DOHH2 (cell line): ENCODE results near the gene SAFB.

Experiments used
- H3F3A ChIP-seq: fragments of 200-600 bp; sonication (generic), shearing (Covaris generic); 2 replicates; pipeline ENCODE4 v1.6.0; 2016; ENCODE audit warnings: antibody characterized with exemption, mild to moderate bottlenecking; ENCODE audit not compliant: control insufficient read depth, insufficient read depth
- H3K27ac ChIP-seq: fragments of 200-600 bp; sonication (generic); 2 replicates; pipeline ENCODE4 v1.5.1; 2014; ENCODE audit warnings: low read depth, mild to moderate bottlenecking, low read length, moderate library complexity
- H3K27me3 ChIP-seq: fragments of 200-600 bp; sonication (generic); 2 replicates; pipeline ENCODE4 v1.6.1; 2014; ENCODE audit warnings: mild to moderate bottlenecking, low read length, mixed read lengths; ENCODE audit not compliant: control insufficient read depth
- H3K36me3 ChIP-seq: fragments of 200-600 bp; sonication (generic); 2 replicates; pipeline ENCODE4 v1.6.1; 2014; ENCODE audit warnings: mild to moderate bottlenecking, low read length, moderate library complexity, mixed read lengths; ENCODE audit not compliant: control insufficient read depth
- H3K4me1 ChIP-seq: fragments of 200-600 bp; sonication (generic); 2 replicates; pipeline ENCODE4 v1.6.1; 2014; ENCODE audit warnings: mild to moderate bottlenecking, low read length, mixed read lengths; ENCODE audit not compliant: control insufficient read depth
- H3K4me2 ChIP-seq: fragments of 200-600 bp; sonication (generic); 2 replicates; pipeline ENCODE4 v1.6.0; 2014; ENCODE audit warnings: mild to moderate bottlenecking, low read length, moderate library complexity
- H3K4me3 ChIP-seq: fragments of 200-600 bp; sonication (generic); 2 replicates; pipeline ENCODE4 v1.5.1; 2014; ENCODE audit warnings: mild to moderate bottlenecking, low read length, mixed read lengths
- H3K79me2 ChIP-seq: fragments of 200-600 bp; sonication (generic); 2 replicates; pipeline ENCODE4 v1.6.1; 2014; ENCODE audit warnings: mild to moderate bottlenecking, low read length, mixed read lengths; ENCODE audit not compliant: control insufficient read depth
- H3K9me2 ChIP-seq: fragments of 200-600 bp; sonication (generic); replicated peaks from 2 replicates; pipeline ENCODE4 v1.6.1; 2014; ENCODE audit warnings: mild to moderate bottlenecking, low read length, mixed read lengths; ENCODE audit not compliant: control insufficient read depth
- H3K9me3 ChIP-seq: fragments of 200-600 bp; sonication (generic); 2 replicates; pipeline ENCODE4 v1.6.1; 2014; ENCODE audit warnings: antibody characterized with exemption, low read length, mixed read lengths; ENCODE audit not compliant: control insufficient read depth, insufficient read depth
- H4K20me1 ChIP-seq: fragments of 200-600 bp; sonication (generic); 2 replicates; pipeline ENCODE4 v1.6.0; 2014; ENCODE audit warnings: low read depth, mild to moderate bottlenecking, antibody characterized with exemption, low read length, moderate library complexity; ENCODE audit not compliant: control insufficient read depth, insufficient read depth
- EZH2phosphoT487 ChIP-seq: fragments of 200-600 bp; sonication (generic); IDR thresholded peaks from 2 replicates; pipeline ENCODE4 v1.6.1; 2017; ENCODE audit warnings: borderline replicate concordance, mild to moderate bottlenecking, antibody characterized with exemption, low read length, moderate library complexity, mixed read lengths
- TF ChIP-seq, protein P1 (sequence below): fragments of 200-600 bp; sonication (generic); IDR thresholded peaks from one replicate; pipeline ENCODE4 v1.5.1; 2014; ENCODE audit warnings: antibody characterized with exemption, mild to moderate bottlenecking, low read depth, low read length; ENCODE audit not compliant: poor library complexity, severe bottlenecking

Gene SAFB

DNA sequence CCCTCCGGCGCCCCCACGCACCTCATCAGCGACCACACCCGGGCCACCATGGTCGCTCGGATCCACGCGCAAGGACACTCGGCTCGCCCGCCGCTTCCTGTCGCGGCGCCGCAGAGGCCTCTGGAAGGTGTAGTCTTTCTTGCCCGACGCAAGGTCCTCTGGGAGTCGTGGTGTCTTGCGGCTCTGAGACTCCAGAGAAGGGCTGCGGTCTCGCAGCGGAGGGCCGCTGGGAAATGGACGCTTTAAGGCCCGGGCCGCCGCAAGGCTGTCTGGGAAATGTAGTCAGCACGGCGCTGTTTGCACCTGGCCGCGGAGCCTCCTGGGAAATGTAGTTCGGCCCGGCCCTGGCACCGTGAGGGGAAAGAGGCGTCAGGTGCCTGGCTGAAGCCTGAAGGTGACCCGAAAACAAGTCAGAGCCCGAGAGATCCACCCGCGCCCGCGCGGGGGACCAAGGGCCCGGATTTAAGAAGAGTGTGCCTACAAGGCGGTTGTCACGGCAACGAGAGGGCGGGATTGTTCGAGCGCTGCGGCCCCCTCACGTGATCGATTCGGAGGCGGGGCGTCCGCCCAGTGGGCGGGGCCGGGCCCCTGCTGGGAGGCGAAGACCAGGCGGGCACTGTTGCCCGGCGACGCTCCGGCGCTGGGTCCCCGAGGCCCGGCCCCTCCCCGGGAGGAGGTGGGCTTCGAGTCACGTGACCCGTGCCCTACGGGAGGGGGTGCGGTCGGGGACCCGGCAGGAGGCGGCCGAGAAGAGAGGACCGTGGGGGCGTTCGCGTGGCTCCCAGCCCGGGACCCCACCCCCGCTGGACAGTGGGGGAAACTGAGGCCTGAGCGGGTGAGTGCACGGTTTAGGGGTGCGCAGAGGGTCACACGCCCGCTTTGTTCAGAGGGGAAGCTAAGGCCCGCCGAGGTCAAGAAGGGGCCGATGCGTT, 57.8 kb downstream of the SAFB start, which contains the start of the genes HSD11B1L and MICOS13:
TSS of gene HSD11B1L (plus strand) at position 591 of the 932 bp plus-strand sequence. CDS start 3,806 bp downstream, outside the sequence.
TSS of gene MICOS13 (minus strand) at position 80 of the 932 bp plus-strand sequence. CDS start at position 50, 30 bp downstream.
- Histone ChIP-seq H3K27me3 (0 out of 2 replicates have a peak, but pooled peaks cover 2% of the 10 kb centered on the region), H3K79me2 (peaks cover 11% of the 10 kb centered on the region), H3K9me3 (no peaks in the 10 kb centered on the region), H3K4me3 (peak within 1 kb of the TSS; percentile 97), H4K20me1 (no peaks in the 10 kb centered on the region), H3K4me2 (peak within 1 kb of the TSS; percentile 98), H3K9me2 (no peaks in the 10 kb centered on the region), H3F3A (no peaks in the 10 kb centered on the region), H3K36me3 (peaks cover 2% of the 10 kb centered on the region), H3K4me1 (peaks cover 13% of the 10 kb centered on the region), H3K27ac (peak within 1 kb of the TSS; percentile 51)
- TF ChIP-seq, protein P1, sequence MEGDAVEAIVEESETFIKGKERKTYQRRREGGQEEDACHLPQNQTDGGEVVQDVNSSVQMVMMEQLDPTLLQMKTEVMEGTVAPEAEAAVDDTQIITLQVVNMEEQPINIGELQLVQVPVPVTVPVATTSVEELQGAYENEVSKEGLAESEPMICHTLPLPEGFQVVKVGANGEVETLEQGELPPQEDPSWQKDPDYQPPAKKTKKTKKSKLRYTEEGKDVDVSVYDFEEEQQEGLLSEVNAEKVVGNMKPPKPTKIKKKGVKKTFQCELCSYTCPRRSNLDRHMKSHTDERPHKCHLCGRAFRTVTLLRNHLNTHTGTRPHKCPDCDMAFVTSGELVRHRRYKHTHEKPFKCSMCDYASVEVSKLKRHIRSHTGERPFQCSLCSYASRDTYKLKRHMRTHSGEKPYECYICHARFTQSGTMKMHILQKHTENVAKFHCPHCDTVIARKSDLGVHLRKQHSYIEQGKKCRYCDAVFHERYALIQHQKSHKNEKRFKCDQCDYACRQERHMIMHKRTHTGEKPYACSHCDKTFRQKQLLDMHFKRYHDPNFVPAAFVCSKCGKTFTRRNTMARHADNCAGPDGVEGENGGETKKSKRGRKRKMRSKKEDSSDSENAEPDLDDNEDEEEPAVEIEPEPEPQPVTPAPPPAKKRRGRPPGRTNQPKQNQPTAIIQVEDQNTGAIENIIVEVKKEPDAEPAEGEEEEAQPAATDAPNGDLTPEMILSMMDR, result no peak
- TF ChIP-seq EZH2phosphoT487, result no peak

DNA sequence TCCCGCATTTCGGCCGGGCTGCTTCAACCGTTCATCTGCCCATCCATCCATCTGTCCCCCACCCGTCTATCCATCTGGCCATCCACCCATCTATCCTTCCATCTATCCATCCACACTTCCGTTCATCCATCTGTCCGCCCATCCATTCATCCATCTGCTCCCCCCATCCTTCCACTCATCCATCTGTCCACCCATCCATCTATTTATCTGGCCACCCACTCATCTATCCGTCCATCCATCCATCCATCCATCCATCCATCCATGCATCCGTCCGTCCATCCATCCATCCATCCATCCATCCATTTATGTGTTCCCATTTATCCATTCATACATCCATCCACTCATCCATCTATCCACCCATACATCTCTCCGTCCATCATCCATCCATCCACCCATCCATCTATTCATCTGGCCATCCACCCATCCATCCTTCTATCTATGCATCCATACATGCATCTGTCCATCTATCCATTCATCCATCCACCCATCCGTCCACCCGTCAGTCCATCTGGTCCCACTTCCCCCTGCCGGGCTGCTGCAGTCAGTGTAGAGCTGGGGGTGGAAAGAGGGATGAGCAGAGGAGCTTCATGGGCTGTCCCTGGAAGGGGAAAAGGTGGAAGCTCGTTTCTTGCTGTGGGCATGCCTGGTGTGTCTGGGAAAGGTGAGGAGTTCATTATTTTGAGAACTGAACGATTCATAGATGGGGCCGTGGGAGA, 58.7 kb downstream of the SAFB start:
- H3K36me3 ChIP-seq, result peaks cover 2% of the 10 kb centered on the region; the same call in 1 of the 2 replicates
- no peaks in the 10 kb centered on the region for H3K9me2 ChIP-seq
- no peaks in the 10 kb centered on the region for H3K9me3 ChIP-seq
- H4K20me1 ChIP-seq, result no peaks in the 10 kb centered on the region
- peak overlapping the region; percentile 97 for H3K4me3 ChIP-seq
- H3K27me3 ChIP-seq, result 0 out of 2 replicates have a peak, but pooled peaks cover 2% of the 10 kb centered on the region
- peaks cover 11% of the 10 kb centered on the region for H3K79me2 ChIP-seq
- peaks cover 21% of the 10 kb centered on the region for H3K4me1 ChIP-seq
- no peaks in the 10 kb centered on the region for H3F3A ChIP-seq
- H3K27ac ChIP-seq, result no peak overlapping the region
- TF ChIP-seq, protein P1, result no peak
- no peak for TF ChIP-seq EZH2phosphoT487
- peak overlapping the region; percentile 98; the same call in 1 of the 2 replicates for H3K4me2 ChIP-seq

DNA sequence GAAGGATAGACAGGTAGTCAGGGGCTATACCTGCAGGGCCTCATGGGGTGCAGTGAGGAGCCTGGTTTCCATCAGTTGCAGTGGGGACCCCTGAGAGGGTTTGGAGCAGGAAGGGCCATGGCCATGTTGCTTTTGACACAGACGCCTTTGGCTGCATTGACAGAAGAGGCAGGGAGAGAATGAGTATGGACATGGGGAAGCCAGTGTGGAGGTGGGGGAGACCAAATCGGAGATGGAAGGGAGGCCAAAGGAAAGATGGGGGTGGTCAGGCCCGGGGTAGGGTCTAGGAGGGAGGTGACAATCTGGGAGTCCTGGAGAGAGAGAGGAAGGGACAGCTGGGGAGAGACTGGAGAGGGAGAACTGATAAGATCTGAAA, 59.2 kb downstream of the SAFB start:
- Histone ChIP-seq H3K9me2 (no peaks in the 10 kb centered on the region), H3F3A (no peaks in the 10 kb centered on the region), H3K9me3 (no peaks in the 10 kb centered on the region), H3K4me2 (no peak overlapping the region), H3K79me2 (peaks cover 11% of the 10 kb centered on the region), H3K4me1 (peaks cover 22% of the 10 kb centered on the region), H3K36me3 (peaks cover 2% of the 10 kb centered on the region; the same call in 1 of the 2 replicates), H4K20me1 (no peaks in the 10 kb centered on the region), H3K27ac (no peak overlapping the region), H3K4me3 (no peak overlapping the region), H3K27me3 (0 out of 2 replicates have a peak, but pooled peaks cover 2% of the 10 kb centered on the region)
- no peak for TF ChIP-seq EZH2phosphoT487
- TF ChIP-seq, protein P1, result no peak
